GM12875 (cell line): ENCODE measurements around the gene SEMA4C.

ENCODE experiments used
- H3K4me3 ChIP-seq: one replicate; pipeline ENCODE4 v1.5.1; 2011; ENCODE audit warnings: low read depth, low read length, control low read depth
- CTCF ChIP-seq: IDR thresholded peaks from 2 replicates; pipeline ENCODE4 v1.5.1; 2011; ENCODE audit warnings: low read depth, mild to moderate bottlenecking, control low read depth, inconsistent platforms, low read length, moderate library complexity, borderline replicate concordance; ENCODE audit not compliant: insufficient read depth

SEMA4C gene

GRCh38 chr2:96810783-96811192 is 59.1 kb downstream of the SEMA4C start:
- no peak overlapping the region for H3K4me3 ChIP-seq
- no peak for TF ChIP-seq CTCF

- no peak for TF ChIP-seq CTCF
- H3K4me3 ChIP-seq, result no peak overlapping the region
Measured at GRCh38 chr2:96809951-96810782, 59.7 kb downstream of the SEMA4C start.
